ENCODE measurements around the gene USP48. TPM values are rescaled to one million over a fixed set of nuclear protein-coding genes. Genes with fewer than 3 reads are reported as not detected.
A peak's percentile ranks its signal among the peaks of the same experiment; 100 is the strongest.

The USP48 gene
- total RNA-seq, 1 donor from 2014 or later, result 86.5 TPM

DNA sequence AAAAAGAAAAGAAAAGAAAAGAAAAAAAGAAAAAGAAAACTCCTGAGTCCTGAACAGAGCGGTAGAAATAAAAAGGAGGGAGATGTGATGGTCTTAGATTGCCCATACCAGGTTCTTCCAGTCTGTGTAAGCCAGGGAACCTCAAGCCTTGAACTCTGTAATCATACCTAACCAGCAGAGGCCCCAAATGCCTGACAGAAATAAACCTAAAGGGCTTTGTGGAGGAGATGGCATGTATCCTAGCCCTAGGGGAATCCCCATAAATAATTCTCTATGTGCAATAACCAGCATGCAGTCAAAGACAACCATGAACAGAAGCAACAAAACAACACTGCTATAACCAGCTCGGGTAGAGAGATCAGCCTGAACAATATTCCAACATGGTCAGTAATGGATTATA is 40.4 kb downstream of the USP48 start:
- H3K9me3 Mint-ChIP-seq, result no peaks in the 10 kb centered on the region
- DNase-seq (ENCODE audit: low spot score in 2 of 2, unreplicated experiment in 2 of 2), result no peak
- TF ChIP-seq, protein P1, sequence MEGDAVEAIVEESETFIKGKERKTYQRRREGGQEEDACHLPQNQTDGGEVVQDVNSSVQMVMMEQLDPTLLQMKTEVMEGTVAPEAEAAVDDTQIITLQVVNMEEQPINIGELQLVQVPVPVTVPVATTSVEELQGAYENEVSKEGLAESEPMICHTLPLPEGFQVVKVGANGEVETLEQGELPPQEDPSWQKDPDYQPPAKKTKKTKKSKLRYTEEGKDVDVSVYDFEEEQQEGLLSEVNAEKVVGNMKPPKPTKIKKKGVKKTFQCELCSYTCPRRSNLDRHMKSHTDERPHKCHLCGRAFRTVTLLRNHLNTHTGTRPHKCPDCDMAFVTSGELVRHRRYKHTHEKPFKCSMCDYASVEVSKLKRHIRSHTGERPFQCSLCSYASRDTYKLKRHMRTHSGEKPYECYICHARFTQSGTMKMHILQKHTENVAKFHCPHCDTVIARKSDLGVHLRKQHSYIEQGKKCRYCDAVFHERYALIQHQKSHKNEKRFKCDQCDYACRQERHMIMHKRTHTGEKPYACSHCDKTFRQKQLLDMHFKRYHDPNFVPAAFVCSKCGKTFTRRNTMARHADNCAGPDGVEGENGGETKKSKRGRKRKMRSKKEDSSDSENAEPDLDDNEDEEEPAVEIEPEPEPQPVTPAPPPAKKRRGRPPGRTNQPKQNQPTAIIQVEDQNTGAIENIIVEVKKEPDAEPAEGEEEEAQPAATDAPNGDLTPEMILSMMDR (IDR thresholded peaks at IDR 0.05; ENCODE audit: unreplicated experiment), result no peak
- H3K4me3 Mint-ChIP-seq, result no peak overlapping the region
- peaks cover 4% of the 10 kb centered on the region for H3K4me1 Mint-ChIP-seq
- H3K27me3 Mint-ChIP-seq (ENCODE audit: low read depth), result no peaks in the 10 kb centered on the region
- peak overlapping the region; percentile 21 for H3K27ac Mint-ChIP-seq
- peaks cover 10% of the 10 kb centered on the region for H3K36me3 Mint-ChIP-seq

DNA sequence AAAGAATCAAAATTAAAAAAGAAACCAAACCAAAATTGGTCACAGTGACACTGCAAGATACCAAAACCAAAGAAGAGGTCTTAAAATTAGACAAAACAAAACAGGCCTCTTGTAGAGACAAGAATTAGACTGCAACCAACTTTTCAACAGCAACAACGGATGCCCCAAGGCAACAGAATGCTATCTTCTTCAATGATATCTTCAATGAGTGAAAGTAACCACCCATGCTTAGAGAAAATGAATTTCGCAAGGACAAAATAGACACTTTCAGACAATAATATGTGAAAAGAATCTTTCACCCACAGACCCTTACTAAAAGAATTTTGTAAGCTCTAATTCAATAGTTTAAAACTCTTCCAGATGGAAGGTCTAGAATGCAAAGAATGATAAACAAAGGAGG is 41.7 kb downstream of the USP48 start:
- peaks cover 12% of the 10 kb centered on the region for H3K36me3 Mint-ChIP-seq
- TF ChIP-seq, protein P1 (IDR thresholded peaks at IDR 0.05; ENCODE audit: unreplicated experiment), result no peak
- no peak overlapping the region for H3K27ac Mint-ChIP-seq
- H3K9me3 Mint-ChIP-seq, result no peaks in the 10 kb centered on the region
- H3K27me3 Mint-ChIP-seq (ENCODE audit: low read depth), result no peaks in the 10 kb centered on the region
- DNase-seq (ENCODE audit: low spot score in 2 of 2, unreplicated experiment in 2 of 2), result no peak
- peaks cover 4% of the 10 kb centered on the region for H3K4me1 Mint-ChIP-seq
- no peak overlapping the region for H3K4me3 Mint-ChIP-seq

DNA sequence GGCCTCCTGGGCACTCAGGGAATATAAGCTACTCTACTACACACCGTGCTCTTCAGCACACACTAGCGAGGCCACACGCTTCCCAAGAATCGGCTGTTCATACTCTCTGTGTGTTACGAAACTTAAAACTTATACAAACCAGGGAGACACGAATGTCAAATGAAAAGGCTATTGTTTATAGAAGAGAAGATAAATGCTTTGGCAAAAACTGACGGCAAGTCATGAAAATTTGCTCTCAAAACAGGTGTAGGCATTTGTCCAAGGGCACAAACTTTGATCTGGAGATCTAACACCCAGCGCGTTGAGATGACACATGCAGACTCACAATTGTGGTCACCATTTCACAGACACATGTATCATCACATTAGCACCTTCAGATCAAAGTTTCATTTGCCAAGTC is 46.1 kb downstream of the USP48 start:
- H3K4me1 Mint-ChIP-seq, result no peaks in the 10 kb centered on the region
- no peak for DNase-seq (ENCODE audit: low spot score in 2 of 2, unreplicated experiment in 2 of 2)
- peaks cover 28% of the 10 kb centered on the region for H3K36me3 Mint-ChIP-seq
- no peaks in the 10 kb centered on the region for H3K9me3 Mint-ChIP-seq
- TF ChIP-seq, protein P1 (IDR thresholded peaks at IDR 0.05; ENCODE audit: unreplicated experiment), result no peak
- H3K27ac Mint-ChIP-seq, result no peak overlapping the region
- H3K4me3 Mint-ChIP-seq, result no peak overlapping the region
- H3K27me3 Mint-ChIP-seq (ENCODE audit: low read depth), result no peaks in the 10 kb centered on the region

DNA sequence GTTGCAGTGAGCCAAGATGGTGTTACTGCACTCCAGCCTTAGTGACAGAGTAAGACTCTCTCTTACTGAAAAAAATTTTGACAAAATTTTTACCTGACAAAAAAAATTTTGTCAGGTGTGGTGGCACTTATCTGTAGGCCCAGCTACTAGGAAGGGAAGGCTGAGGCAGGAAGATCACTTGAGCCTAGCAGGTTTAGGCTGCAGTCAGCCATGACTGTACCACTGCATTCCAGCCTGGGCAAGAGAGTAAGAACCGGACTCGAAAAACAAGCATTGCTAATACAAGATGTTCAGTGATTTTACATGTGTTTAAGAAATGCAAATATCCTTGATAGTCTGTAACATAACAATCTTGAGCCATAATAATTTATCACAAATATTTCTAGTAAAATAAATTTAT is 46.9 kb downstream of the USP48 start:
- no peaks in the 10 kb centered on the region for H3K4me1 Mint-ChIP-seq
- H3K27me3 Mint-ChIP-seq (ENCODE audit: low read depth), result no peaks in the 10 kb centered on the region
- H3K27ac Mint-ChIP-seq, result no peak overlapping the region
- no peak for DNase-seq (ENCODE audit: low spot score in 2 of 2, unreplicated experiment in 2 of 2)
- no peak overlapping the region for H3K4me3 Mint-ChIP-seq
- TF ChIP-seq, protein P1 (IDR thresholded peaks at IDR 0.05; ENCODE audit: unreplicated experiment), result no peak
- H3K9me3 Mint-ChIP-seq, result no peaks in the 10 kb centered on the region
- peaks cover 32% of the 10 kb centered on the region for H3K36me3 Mint-ChIP-seq

DNA sequence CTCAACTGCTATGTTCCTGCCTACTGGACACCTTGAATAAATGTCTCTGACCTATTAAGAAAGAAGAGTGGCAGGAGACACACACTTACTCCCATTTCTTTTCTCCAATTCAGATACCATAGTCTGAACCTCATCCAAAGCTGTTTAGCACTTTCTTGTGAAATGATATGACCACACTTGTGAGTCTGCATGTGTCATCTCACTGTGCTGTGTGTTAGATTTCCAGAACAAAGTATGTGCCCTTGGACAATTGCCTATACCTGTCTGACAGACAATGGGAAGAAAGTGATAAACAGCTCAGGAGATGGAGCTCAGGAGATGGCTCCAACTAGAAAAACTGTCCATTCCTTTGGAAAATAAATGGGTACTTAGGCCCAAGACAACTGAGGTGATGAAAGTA is 48.4 kb downstream of the USP48 start:
- Mint-ChIP-seq H3K27ac (no peak overlapping the region), H3K36me3 (peaks cover 30% of the 10 kb centered on the region), H3K4me3 (no peak overlapping the region)

More for the DNA sequence above, 48.4 kb downstream of the USP48 start:
- no peaks in the 10 kb centered on the region for H3K9me3 Mint-ChIP-seq
- H3K27me3 Mint-ChIP-seq (ENCODE audit: low read depth), result no peaks in the 10 kb centered on the region
- no peak for DNase-seq (ENCODE audit: low spot score in 2 of 2, unreplicated experiment in 2 of 2)
- TF ChIP-seq, protein P1 (IDR thresholded peaks at IDR 0.05; ENCODE audit: unreplicated experiment), result no peak
- no peaks in the 10 kb centered on the region for H3K4me1 Mint-ChIP-seq

Data from mesothelial cell of epicardium (in vitro differentiated cells).